Dedifferentiated amniotic fluid mesenchymal stem cell (primary cell): Measurements from ENCODE around the gene SYCP3.

ENCODE experiments used
- DNase-seq: peaks from one replicate; pipeline ENCODE4 v3.0.0-alpha.2; 2016; ENCODE audit errors: extremely low spot score

SYCP3 gene

GRCh38 chr12:101680240-101680639, 59.0 kb downstream of the SYCP3 start:
- DNase-seq, result no peak
